ELR (cell line): ENCODE data around the gene TMEM17.

Experiments used
- DNase-seq: peaks from one replicate; pipeline ENCODE4 v3.0.0-alpha.2; 2015; ENCODE audit warnings: low read depth

Gene TMEM17

DNA sequence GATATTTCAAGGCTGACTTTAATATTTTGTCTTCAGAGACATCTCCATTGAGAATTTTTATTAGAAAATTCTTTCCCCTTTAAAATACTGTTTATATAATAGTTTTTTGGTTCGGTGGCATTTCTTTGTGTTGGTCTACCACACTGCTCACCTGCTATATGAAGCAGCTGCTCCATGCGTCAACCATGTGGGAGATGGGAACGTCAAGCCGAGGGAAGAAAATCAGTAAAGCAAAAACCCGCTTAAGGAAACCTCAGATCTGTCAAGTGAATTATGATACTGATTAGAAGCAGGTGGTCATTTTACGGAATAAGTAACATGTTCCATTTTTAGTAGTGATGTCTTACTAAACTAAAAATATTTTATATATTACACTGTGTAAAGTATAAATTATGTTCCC, 5.6 kb upstream of the TMEM17 start:
- no peak for DNase-seq

DNA sequence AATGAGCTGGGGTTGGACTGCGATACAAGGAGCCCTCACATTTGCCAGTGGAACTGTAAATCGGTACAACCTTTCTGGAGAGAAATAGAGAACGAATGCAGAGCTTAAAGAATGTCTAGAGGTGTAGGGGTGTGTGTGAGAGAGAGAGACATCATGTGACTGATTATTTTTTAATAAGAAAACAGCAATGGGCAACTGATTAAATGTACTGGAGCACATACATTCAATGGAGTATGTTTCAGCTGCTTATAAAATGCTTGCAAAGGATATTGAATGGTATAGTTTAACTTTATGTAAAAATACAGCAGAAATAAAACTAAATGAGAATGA, 391 bp upstream of the TMEM17 start:
- DNase-seq: no peak

DNA sequence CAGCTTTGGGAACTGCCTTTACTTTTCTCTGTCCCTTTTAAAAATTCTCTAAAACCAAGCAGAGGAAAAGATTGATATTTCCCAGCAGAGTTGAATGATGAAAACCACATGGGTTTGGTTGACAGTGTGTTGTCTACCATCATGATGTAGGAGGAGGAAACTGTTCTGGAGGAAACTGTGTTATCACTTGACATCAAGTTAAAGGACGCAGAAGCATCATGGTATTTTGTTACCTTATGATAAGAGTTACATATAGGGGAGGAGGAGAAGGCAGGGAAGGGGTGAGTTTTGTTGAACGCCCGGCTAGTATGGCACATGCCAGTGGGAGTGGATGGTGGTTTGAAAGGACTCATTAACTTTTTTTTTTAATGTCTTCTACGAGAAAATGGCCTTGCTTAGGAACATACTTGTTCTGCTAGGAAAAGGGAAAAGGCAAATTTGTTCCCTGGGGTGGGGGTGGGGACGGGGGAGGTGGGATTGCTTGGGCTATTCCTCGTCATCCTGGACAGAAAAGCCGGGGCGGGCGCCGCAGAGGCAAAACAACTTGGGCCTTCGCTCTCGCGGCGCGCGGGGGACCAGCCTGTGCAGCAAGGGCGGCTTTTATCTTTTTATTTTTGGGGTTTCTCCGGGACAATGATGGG, 766 bp downstream of the TMEM17 start:
- no peak for DNase-seq

DNA sequence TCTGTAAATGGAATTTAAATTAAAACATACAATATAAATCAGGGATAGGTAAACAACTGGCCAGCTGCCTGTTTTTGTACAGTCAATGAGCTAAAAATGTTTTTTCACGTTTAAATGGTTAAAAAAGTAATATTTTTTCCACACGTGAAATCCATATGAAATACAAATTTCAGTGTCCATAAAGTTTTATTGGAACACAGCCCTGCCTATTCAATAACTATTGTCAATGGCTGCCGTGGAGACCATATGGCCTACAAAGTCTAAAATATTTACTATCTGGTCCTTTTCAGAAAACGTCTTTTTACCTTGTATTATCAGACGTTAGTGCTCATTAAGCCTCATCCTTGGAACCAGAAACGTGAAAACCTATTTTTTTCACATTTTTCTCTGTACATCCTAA, 1.3 kb downstream of the TMEM17 start:
- no peak for DNase-seq

DNA sequence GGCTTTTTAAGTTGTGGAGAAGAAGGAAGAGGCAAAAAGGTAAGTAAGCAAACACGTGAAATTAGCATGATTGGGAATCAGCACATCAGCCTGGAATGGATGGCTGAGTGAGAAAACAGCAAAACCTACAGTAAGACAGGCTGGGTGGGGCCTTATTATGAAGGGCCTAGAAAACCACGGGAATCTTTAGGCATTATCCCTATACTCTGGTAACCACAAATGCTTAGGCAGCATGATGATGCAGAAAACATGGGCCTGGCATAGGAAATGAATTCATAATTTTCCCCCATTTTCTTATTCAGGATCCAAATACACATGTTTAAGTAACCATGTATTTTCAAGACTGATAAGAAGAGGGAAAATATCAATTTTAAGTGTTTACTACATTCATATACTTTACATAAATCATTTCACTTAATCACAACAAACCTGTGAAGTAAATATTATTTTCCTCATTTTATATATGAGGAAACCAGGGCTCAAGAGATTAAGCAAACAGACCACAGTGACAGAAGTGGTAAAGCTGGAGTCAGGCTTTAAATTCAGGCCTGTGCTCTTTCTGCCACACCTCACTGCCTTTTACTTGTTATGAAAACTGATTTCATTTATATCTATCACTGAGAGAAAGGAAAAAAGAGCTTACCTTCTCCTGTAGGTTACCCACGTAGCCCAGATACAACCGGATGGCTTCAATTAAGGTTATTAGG, 4.0 kb downstream of the TMEM17 start:
- peak; percentile 91 for DNase-seq

DNA sequence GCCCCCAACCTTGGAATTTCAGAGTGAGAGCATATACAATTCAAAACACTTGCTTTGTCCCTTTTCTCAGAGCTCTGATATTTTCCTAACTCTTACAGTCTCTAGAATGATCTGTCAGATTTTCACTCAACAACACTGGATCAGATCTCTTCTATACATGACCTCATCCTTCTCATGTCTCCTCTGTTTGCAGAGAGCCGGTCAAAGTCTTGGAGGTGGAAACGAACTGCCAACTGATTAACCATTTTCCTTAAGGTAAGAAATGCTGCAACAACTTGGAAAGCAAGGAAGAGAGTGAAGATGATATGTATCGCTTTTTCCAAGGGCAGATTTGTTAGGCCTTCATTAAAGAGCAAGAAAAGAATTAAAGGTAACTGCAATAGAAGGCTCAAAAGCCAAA, 4.9 kb downstream of the TMEM17 start:
- DNase-seq: no peak

DNA sequence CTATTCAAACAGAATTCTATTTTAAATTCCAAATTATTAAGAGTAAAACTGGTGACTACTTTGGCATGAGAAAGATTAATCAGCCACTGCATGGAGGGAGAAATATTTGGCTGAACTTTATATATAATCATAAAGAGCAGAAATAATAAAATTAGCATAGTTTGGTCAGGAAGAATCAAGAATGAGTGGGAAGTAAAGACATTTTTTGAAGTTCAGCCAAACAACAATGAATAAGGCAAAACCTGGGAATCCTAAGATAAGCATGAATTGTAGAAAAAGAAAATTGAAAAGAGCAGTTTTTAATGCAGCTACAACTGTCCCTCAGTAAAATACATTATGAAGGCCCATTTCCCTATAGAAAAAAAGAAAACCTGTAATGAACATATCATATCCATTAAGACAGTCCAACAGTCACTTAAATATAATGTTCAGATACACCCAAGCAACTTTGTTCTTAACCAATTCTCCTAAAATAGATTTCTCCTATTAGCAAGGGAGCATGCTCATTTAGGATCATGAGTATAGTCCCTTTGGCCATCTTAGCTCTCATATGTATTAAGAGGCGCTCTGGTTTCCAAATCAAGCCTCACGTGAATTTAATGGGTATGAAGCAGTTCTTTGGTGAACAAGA, 6.5 kb downstream of the TMEM17 start:
- DNase-seq: no peak

DNA sequence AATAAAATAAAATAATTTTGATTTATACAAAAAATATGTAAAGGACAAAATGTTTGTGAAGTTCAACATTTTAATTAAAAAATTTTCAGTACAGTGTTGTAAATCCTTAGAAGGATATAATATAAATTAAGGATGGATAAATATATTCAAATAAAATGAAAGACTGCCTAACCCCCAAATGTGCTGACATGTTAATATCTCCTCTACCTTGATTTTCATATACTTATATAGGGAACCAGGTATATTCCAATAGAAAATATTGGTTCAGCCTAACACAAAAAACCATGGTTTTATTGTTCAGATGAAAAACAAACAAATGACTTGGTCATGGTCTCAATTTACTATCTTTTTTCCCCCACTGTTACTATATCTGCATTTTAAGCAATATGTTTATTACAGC, 7.3 kb downstream of the TMEM17 start:
- DNase-seq: no peak

DNA sequence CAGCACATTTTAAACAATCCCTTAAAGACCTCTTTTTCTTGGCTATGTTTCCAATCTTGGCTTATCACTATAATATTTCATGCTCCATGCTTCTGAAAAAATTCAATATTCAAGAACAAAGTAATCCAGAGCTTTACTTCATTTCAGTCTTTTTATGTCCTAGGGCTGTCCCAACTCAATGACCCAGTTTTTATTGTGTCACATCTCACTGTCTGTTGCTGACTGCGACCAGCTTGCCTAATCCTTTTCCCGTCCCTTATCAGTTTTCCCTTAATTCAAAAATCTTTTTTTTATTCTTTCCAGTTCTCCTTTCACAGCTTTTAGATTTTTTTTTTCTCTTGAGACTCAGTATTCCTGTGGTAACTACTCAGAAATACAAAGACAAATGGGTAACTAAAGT, 10.2 kb downstream of the TMEM17 start:
- DNase-seq: no peak

DNA sequence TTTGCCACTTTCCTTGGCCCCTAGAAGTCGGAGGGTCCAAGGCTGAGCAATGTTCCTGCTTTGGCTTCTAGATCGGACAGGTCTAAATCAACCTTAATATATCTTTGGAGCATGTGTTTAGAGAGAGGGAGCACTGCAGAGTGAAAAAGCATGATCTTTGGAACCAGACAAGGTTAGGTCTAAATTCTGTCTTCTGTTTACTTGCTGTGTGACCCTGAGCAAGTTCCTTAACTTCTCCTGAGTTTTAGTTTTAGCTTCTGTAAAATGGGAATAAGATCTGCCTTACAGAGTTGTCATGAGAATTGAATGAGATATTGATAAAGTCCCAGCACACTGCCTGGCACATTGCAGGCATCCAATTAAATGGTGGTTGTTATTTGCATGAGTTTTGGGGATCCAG, 13.9 kb downstream of the TMEM17 start:
- DNase-seq: no peak

DNA sequence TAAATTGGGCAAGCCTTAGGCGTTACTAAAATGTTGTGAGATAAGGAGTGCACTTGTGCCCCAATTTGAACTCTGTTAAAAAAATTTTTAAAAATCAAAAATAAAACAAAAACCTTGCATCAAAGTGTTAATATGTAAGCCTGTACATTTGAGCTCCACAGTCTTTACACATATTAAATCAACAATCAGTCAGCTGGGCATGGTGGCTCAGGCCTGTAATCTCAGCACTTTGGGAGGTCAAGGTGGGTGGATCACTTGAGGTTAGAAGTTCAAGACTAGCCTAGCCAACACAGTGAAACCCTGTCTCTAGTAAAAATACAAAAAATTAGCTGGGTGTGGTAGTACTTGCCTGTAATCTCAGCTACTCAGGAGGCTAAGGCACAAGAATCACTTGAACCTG, 16.3 kb downstream of the TMEM17 start:
- no peak for DNase-seq

DNA sequence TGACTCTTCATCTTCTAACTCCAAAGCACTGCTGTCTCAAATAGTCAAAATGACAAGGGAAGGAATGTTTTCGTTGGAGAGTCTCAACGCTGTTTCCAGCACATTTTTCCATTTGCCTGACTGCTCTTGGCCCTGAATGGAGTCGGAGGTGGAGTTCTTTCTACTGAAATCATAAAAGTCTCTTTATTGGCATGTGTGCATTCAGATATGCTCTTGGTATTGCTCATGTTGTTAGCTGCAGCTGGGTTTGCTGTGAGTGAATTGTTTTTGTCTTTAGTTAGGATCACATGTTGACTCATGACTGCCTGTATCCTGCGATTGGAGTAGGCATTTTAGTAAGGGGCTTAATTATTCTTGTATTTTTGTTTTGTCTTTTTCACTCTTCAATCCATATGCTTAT, 16.8 kb downstream of the TMEM17 start:
- DNase-seq: no peak

DNA sequence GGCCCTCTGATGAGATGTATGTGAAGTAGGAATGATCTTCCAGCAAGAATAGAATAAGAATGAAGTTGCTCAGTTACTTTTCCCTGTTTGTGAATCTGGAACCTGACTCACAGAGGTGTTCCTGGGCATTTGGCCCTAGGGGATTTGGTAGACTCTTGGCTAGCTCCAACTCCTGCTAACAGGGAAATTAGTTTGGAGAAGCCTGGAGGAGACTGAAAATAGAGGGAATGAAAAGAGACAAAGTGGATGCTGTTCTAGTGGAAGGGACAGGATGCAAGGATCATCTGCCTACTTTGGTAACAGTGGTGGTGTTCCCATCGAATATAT, 19.6 kb downstream of the TMEM17 start:
- no peak for DNase-seq

DNA sequence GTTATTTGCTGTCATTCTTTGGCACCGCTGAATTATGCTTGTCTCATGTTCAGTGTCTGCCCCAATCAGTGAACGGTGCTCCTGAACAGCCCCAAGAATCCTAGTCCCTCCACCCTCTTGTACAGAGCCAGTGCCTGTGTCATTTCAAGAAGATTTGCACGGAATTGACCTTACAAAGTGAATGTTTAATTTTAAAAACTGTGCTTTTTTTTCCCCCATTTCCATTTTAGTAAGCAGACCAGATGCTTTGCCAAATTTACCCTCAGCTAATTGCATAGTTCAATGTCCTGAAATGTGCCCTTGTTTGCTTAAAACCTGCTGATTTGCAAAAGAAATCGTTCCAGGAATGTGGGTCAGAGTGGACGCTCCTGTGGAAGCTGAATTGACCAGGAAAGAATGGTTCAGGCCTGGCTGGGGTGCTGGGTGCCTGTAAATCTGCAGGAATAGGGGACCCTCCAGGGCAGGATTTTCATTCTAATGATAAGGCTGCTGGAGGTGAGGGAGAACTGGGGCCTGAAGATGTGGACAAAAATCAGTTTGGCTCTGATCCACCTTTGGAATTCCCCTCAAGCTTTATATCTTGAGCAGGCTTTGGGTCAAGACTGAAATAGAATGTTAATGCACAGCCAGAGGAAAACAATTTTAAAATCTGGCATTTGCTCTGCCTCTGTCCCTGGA, 20.1 kb downstream of the TMEM17 start:
- DNase-seq: no peak

DNA sequence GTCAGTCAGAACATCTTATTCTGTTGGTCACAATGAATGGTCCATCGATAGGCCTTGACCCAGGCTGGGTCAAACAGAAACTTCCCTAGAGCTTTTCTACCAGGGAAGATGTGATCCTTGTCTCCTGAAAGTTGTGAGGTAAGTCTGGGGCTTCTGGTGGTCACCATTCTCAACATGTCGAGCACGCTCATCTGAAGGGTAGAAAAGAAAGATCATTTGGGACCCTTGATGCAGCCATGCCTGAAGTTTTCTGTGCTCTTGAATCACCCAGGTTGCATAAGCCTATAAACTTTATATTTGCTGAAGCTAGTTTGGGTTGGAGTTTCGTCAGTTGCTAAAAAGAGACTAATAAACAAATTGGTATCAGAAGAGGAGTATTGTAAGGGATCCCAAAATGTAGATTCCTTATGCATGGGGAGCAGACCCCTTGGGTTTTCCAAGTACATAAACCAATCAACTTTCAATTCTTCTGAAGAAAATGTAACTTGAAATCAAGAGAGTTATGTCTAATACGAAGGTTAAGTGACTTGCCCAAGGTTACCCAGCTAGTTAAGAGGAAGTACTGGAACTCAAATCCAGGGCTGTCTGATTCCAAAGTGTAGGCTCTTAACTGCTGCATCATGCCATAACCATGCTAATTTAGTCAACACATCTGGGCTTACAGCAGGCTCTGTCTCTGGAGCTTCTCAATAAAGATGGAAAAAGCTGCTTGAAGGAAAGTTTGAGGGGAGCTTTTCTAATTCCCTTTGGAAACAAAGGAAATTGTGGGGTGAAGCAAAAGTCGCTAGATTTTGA, 23.2 kb downstream of the TMEM17 start:
- no peak for DNase-seq

DNA sequence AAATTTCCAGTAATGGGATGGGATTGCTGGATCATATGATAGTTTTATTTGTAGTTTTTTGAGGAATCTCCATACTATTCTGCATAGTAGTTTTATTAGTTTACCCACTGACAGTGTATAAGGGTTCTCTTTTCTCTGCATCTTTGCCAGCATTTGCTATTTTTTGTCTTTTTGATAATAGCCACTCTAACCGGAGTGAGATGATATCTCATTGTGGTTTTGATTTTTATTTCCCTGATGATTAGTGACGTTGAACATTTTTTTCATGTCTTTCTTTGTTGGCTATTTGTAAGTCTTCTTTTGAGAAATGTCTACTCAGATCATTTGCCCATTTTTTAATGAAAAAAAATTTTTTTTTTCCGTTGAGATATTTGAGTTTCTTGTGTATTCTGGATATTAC, 26.1 kb downstream of the TMEM17 start:
- no peak for DNase-seq

DNA sequence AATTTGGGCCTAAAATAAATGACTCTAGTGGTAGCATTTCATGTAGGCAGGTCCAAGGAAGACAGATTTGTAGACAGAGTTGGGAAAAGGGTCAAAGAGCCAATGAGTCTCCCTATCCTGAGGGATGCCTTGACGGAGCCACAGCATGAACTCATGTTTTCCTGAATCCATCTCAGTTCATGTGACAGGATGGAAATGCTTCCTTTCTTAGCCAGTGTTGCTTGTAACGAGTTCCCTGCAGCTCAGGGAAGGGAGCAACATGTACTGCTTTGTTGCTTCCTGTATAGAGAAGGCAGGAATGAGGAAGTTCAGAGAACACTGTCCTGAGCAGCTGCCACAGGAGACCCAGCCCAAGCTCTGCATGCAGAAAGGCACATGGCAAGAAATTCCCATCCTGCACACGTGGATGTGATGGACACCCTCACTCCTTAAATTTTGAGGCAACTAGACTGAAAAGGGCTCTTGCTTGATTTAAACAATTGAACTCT, 27.9 kb downstream of the TMEM17 start:
- no peak for DNase-seq

DNA sequence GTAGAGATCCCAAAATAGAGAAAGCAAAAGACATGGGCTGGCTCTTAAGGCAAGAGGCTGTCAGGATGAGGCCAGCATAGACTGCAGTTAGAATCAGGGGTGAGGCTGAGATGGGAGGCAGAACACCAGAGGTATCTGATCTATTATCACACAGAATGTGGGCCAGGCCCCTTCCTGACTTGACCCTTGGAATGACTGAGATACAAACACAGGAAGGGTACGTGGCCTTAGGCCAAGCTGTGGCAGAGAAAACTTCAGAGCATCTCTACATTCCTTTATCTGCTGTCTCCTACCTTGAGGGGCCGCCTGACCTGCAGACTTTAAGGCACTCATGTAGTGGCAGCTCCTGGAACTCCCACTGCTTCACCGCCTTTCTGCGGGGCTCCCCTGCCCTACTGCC, 28.4 kb downstream of the TMEM17 start:
- no peak for DNase-seq

DNA sequence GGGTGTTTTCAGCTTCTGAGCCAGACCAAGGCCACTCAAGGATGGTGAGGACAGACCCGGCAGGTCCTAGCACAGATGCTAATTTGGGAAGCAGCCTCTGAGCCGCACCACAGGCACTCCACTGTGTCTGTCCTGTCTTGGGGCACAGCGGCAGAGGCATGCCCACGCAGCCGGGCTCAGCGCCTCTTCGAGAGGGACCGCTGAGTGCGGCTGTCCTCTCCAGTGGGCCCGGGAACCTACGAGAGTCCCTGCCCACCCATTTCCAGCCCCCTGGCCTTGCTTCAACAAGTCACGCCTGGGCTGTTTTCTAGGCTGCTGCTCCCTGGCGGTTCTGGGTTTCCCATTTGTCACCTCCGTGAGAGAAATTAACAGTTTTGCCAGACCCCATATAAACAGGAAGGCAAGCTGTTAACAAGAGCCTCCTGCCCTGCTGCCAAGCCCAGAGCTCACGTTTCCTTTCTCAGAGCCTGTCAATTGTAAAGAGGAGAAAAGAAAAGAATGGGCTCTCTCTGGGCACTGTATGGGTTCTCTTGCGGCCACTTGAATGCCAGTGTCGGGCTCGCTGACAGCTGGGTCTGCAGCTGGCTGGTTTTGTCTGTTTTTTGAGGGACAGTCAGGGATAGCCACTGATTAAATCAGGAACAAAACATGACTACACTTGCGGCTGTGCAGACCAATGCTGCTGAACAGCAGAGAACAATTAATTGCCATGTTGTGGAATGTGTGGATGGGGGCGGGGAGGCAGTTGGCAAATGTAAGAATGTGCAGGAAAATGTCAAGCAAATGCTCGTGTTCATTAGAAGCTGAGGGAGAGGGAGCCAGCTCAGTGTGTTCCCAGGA, 30.6 kb downstream of the TMEM17 start:
- no peak for DNase-seq

DNA sequence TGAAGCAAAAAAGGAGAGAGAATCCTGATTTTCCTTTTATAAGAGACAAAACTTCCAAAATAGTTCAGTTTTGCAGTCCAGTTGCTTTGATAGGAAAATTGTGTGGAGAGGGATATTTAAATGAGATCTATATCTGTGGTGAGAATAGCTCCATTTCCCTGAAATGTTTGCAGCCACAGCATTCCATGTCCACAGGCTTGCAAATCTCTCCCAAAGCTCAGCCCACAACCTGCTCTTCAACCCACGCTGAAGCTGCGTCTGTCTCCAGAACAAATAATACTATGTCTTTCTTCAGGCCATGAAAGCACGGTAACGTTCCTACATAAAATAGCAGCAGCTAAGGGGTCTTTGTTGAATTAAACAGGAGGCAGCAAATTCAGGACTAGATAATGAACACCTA, 31.8 kb downstream of the TMEM17 start:
- no peak for DNase-seq

DNA sequence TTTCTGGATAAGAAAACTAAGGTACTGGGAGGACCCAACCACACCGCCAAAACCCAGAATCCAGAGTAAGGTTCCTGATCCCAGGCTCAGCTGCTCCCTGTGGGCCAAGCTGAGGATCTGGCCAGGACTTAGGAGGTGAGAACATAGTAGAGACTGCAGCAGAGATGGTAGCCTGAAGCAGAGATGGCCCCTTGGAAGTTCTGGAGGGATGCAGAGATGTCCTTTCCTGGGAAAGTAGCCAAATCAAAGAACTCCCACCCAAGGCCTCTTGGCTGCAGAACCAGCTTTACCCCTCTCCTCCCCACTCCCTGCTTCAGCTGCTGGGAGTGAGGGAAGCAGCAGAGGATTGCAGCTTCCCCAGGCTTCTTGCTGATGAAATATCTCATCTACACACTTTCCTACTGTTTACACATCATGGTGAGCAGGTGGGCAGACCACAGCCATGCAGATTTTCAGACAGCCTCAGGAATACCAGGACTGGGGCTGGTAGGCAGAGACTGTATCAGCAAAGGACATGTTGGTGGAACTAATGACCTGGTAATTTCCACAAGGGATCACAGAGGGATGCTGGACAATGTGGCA, 32.7 kb downstream of the TMEM17 start:
- DNase-seq: no peak
